ENCODE measurements around the gene CCT3. TPM values are rescaled to one million over a fixed set of nuclear protein-coding genes. Genes with fewer than 3 reads are reported as not detected.

Gene CCT3
- total RNA-seq, 4 donors from 2014 or later, result 125 to 195 (median 140) TPM

DNA sequence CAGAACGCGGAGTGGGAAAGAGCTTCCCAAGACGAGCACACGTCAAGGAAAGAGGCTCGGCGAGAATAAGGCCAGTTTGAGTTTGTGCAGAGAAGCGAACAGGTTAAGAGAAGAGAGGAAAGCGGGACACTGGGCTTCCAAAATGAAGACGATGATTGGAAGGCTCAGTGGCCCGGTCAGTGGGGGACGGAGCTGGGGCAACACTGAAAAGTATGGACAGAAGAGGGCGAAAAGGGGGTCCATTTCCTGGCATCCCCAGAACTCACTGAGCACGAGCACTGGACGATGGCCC lies 258 bp downstream of the CCT3 start:
- no peak for TF ChIP-seq CTCF (IDR thresholded peaks at IDR 0.05; ENCODE audit: low read depth)

- TF ChIP-seq CTCF (IDR thresholded peaks at IDR 0.05; ENCODE audit: low read depth), result no peak
These were observed 822 bp downstream of the CCT3 start for GRCh38 chr1:156337052-156337887.

GRCh38 chr1:156336242-156336641 lies 1.9 kb downstream of the CCT3 start:
- no peak for TF ChIP-seq CTCF (IDR thresholded peaks at IDR 0.05; ENCODE audit: low read depth)

DNA sequence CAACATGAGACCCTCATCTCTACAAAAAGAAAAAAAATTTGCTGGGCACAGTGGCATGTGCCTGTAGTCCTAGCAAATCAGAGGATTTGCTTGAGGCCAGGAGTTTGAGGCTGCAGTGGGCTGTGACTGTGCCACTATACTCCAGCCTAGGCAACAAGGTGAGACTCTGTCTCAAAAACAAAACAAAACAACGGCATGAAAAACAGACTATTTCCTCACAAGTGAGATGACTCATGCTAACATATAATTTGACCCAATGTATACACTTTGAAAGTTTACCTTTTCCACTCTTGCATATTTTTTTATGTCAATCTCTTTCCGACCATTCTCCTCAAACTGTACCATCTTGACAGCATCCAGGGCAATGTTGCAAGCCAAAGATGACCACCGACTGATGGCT lies 17.5 kb downstream of the CCT3 start:
- TF ChIP-seq CTCF (IDR thresholded peaks at IDR 0.05; ENCODE audit: low read depth), result no peak

- TF ChIP-seq CTCF (IDR thresholded peaks at IDR 0.05; ENCODE audit: low read depth), result no peak
These were observed 18.4 kb downstream of the CCT3 start for GRCh38 chr1:156319664-156320063.

DNA sequence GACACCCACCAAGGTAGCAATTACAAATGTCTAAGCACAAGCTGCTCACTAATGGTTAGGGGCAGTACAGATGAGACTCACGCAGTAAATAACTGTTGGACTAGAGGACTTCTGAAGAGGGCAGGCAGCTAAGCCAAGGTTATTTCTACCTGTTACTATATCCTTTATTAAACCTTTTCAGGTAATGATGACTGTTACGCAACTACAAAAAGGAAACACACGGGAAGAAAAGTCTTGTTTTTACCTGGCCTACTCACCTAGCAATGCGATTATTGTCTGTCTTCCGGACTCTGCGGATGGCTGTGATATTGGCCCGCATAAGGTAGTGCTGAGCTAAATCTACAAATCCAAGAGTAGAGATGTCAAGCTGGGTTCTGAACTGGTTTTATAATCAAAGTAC lies 21.2 kb downstream of the CCT3 start:
- no peak for TF ChIP-seq CTCF (IDR thresholded peaks at IDR 0.05; ENCODE audit: low read depth)

DNA sequence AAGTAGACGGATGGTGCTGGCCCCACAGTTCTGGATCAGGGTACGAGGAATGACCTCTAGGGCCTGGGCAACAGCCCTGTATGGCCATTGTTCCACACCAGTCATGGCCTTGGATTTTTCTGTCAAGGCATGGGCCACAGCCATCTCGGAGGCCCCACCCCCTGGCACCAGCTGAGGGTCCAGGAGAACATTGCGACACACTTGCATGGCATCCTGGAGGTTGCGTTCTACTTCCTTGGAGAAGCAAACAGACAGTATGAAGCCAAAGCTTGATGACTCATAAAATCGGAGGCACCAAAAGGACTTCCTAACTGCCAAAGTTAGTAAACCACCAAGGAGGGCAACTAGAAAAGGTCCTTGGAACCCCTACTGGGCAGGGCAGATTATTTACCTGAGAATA lies 27.1 kb downstream of the CCT3 start:
- TF ChIP-seq CTCF (IDR thresholded peaks at IDR 0.05; ENCODE audit: low read depth), result no peak

Measured in subcutaneous adipose tissue (tissue), 4 donors.